Pons (tissue), 1 donor: ENCODE measurements around the gene JHY.

ENCODE experiments used
- DNase-seq: peaks from one replicate; pipeline ENCODE4 v3.0.0-alpha.2; 2016; ENCODE audit warnings: low spot score

Gene JHY

DNA sequence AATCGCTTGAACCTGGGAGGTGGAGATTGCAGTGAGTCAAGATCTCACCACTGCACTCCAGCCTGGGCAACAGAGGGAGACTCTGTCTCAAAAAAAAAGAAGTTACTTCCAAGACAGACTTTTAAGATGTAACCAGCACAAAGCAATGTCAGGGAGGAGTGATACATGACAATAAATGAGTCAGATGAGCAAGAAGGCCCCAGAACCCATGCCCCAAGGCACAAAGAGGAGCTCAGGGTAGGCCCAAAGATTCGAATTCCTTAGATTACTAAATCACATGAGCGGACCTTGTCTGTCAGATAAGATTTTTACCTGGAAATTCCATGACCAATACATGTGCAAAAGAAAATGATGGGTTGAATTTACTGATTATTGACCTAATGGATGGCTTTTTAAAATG, 10.5 kb upstream of the JHY start:
- DNase-seq: no peak

DNA sequence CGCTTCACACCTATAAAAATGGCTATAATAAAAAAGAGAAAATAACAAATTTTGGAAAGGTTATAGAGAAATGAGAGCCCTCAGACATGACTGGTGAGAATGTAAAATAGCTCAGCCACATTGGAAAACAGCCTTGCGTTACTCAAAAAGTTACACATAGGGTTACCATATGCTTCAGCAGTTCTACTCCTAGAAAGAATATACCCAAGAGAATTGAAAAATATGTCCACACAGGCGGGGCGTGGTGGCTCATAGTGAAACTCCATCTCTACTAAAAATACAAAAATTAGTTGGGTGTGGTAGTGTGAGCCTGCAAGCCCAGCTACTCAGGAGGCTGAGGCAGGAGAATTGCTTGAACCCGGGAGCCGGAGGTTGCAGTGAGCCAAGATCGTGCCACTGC, 7.6 kb upstream of the JHY start:
- DNase-seq: no peak

DNA sequence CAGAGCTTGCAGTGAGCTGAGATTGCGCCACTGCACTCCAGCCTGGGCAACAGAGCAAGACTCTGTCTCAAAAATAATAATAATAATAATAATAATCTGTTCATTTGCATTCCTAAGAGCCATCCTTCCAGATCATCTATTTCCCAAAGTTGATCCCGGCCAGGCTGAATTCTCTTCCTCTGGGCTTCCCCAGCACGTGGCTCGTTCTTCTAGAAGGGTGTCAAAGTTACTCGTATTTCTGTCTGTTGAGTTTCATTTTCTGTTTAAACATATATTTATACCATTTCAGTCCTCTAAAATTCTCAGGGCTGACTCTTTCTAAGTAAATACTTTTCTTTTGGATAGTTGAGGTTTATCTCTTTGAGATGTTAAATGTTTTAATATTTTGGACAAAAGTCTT, 4.8 kb upstream of the JHY start:
- no peak for DNase-seq

DNA sequence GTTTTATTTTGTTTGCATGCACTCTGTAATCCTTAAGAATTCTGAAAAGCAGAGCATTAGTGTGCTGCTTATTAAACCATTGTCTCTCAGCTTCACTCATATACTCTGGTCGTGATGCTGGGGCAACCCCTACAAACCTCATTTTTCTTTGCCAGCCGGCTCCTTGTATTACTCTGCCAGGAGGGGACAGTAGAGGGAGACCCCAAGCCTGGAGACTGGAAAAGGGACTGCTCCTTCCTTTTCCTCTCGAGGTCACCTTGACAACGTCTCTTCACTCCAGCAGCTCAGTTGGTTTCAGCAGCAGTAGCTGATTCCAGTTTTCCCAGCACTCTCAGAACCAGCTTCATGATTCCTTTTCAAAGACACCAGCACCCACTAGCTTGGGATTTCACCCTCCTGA, 2.8 kb upstream of the JHY start:
- no peak for DNase-seq

DNA sequence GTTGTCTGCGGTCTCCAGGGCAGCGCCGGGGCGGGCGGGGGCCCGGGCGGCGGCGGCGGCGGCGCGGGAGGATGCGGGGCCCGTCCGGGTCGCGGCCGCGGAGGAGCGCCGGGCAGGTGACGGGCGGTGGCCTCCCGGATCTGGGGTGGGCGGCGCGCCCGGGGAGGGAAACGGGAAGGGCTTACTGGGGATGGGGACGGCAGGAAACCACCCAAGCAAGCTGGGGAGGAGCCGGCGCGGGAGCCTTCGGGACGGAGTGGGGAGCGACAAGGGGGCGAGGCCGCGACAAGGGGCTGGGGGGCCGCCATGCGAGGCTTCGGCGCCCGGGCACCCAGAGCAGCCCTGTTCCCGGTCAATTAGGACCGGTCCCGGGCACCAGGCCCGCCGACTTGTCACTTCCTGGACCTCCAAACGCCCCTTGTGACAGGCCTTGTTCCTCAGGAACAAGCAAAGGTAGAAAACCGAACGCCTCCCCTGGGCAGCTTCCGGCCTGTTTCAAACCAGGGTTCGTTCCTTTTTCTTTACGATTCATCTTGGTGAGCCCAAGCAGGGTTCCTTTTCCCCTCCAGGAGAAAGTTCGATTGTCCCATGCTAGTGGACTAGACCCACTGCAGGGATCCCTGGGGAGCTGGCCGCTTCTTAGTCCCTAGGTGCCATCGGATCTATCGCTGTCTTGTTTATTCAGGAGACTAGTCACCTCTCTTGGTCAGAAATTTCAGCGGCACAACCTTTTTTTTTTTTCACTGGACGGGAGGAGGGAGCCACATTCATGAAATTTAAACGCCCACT, 492 bp downstream of the JHY start:
- no peak for DNase-seq

DNA sequence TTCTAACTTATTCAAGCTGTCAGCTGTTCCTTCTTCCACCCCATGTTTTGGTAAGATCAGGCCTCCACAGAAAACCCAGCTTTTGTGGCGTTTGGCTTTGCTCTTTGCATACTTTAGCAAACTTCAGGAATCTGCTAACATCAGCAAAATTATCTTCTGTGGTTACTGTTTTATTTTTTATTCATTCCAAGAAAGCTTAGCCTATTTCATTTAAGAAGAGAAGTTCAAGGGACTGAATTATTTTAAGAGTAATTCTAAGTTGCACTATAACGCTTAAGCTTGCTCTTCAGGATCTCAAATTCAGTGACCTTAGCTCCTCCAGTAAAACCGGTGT, 1.1 kb downstream of the JHY start:
- no peak for DNase-seq

DNA sequence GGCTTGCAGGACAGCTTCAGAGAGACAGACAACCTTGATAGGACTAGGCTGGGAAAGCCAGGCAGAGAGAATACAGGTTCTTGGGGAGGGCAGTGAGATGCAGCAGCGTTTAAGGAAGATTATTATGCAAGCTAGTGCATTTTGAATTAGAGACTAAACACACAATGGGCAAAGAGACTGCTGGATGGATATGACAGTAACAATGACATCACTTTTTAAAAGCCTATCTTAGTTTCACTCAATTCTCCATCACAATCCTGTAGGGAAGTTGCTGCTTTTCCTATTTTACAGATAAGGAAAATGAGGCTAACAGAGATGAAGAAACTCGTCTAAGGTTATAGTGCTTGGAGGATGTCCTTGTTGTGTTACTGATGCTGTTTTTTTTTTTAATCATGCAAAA, 5.6 kb downstream of the JHY start:
- DNase-seq: no peak

DNA sequence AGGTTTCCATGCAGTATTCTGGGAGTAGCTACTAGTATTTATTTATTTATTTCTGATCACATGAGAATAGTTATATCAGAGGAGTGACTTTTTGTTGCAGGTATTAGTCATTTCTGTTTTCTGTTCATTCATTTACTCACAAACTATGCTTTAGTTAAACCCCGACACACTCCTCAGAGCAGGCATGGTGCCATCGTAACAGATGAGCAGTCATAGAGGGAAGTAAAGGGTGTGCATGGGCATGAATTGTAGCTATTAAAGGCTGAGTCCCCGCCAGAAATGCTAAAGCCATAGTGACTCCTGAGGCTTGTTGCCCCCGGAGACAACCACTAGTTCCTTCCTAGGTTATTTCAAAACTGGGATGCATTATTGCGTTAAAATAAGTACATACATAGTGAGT, 10.6 kb downstream of the JHY start:
- no peak for DNase-seq

DNA sequence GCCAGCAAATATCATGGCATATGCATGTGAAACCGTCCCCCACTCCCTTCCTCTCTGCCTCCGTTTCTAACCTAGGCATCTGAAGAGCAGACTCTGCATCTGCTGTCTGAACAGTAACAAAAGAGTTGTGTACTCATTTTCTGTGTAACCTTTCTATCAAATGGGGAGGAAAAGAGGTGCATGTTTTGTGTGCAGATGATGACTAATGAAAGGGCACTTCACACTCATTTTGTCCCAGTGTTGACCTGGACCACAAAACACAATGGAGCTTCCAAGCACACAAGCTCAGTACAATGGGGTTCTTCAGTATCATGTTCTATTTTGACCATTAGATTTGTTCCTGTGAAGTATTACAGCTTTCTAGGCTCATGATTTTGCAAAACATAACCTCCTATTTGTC, 13.0 kb downstream of the JHY start:
- peak; percentile 51 for DNase-seq

DNA sequence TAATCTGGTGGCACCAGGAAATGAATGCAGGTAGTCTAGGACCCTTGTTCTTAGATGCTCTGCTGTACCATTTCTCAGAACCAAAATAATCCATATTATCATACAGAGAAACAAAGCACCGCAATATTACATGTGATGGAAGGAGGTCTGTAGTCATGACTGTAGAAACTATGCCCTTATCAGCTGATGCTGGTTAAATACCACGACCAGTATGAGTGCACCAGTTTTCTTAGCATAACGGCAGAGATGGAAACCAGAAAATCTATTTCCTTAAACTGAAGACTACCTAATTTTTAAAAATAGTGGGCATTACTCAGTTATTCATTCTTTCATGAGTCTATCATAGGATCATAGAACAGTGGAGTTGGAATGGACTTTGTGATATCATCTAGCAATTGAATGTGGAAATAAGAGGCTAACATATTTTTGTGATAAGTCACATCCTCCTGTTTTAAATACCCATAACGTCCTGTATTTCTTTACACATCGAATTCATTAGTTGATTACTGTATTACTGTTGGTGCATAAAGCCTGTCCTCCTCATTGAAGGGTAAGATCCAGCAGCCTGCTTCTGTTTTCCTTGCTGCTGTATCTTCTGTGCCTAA, 15.1 kb downstream of the JHY start:
- DNase-seq: no peak

DNA sequence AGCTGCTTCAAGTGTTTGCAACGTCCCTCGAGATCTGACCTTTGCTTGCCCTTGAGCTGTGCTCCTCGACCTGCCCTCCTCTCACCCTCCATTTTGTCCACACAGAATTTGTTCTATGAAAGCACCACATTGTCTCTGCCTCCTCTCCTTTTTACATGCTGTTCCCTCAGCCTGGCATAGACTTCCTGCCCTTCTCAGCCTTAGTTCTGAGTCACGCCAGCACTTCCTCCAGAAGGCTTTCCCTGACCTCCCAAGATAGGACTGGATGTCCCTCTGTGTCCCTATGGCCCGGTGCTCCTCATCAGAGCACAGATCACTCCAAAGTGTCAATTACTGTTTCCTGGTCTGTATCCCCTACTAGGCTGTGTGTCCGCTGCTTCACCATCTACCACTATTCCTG, 16.2 kb downstream of the JHY start:
- no peak for DNase-seq

DNA sequence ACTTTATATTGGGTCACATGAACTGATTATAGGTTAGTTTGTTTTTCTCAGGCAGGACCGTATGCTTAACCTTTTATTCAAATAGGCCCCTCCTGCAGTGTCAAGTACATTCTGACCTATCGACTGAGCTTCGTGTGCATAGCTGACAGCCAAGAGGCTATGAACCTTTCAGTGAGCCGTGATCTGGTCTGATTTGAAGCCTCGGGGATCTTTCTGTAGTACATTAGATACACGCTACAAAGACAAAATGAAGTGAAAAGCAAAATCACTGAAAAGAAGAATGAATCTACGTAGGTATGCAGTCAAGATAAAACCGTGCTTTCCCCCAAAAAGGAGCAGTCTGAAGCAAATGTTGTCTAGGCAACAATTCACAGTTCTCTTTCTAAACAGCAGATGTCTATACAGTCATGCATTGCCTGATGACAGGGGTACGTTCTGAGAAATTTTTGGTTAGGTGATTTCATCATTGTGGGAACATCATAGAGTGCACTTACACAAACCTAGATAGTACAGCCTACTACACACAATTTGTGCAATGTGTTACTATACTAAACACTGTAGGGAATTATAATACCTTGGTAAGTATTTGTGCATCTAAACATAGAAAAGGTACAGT, 18.1 kb downstream of the JHY start:
- DNase-seq: no peak

DNA sequence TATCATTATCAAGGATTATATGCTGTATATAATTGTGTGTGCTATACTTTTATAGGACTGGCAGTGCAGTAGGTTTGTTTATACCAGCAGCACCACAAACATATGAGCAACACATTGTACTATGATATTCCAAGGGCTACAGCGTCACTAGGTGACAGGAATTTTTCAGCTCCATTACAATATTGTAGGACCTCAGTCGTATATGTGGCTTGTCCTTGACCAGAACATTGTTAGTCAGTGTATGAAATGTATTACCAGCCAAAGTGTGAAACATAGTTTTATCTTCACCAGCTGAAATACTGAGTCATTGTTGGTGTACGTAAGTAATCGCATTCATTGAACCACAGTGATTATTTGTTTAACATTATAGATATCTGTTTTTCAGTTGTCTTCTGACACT, 20.4 kb downstream of the JHY start:
- DNase-seq: no peak

DNA sequence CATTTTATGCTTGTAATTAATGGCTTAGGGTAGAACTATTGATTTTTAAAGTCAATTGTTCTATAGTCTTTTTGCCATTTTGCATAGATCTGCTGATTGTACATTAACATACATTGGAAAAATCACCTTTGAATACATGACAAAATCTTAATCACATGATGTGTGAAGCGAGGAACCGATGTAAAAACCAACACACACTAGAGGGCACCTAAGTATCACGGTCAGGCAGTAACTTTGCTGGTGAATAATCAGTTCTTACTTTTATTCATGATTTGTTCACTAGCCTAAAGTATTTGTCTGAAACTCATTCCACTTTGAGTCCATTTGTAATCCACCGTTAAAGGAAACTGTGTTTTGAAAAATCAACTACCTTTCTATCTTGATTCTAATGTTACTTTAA, 28.2 kb downstream of the JHY start:
- peak; percentile 37 for DNase-seq

DNA sequence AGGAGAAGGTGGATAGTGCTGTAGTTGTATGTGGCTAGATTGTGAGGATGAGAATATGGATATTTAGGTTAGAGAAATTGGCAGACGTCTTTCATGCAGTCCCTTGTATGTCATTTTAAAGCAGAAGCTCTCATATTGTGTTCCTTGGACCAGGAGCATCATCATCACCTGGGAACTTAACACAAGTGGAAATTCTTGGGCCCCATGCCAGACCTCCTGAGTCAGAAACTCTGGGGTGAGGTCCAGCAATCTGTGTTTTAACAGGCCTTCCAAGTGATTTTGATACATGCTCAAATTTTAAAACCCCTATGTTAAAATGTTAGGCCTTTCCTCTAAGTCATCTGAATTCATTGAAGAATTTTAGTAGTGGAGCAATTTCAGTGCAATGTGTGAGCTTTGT, 34.8 kb downstream of the JHY start:
- DNase-seq: no peak

DNA sequence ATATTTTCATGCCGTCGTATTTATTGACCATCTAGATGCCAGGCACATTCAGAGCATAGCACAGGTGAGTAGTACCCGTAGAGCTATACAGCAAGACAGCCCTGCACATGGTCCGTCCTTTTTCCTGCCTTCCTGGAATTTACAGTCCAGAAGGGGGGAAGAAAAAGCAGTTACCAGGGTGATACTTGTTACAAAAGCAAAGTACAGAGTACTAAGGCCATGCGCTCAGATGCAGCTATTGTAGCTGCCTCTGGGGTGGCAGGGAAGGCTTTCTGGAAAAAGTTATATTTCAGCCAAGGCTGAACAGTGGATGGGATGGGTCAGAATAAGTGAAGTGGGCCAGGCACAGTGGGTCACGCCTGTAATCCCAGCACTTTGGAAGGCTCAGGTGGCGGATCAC, 36.2 kb downstream of the JHY start:
- DNase-seq: no peak

DNA sequence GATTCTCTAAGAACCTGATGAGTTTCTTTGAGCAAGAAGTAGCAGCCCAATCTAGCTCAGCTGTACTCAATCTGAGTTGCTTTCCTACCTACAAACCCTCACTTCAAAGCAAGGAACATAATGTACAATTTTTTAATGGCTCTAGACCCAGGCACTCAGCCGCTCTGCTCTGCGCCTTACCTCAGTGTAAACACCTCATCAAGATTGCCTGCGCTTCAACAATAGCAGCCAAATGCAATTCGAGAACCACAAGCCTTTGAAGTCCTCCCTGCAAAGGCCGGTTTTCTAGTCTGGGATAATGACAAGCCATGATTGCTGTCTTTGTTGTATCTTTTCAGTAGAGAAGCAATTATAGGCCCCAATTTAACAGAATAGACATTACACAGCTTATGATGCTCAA, 38.0 kb downstream of the JHY start:
- no peak for DNase-seq

DNA sequence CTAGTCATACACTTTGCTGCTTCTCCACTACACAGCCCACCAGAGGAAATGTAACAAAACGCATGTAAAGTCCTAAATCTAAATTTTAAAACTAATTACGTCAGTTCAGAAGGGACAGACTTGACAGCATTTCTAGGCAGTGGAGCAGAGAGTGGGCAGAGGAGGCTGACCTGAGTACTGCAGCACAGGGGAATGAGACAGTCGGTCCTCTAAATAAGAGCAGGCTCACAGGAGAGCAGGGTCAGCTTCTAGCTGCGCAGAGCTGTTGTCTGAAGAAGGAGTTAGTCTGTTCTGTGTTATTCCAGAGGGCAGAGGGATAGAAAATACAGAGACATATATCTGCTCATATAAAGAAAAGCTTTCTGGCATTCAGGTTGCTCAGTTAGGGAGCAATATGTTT, 40.3 kb downstream of the JHY start:
- no peak for DNase-seq

DNA sequence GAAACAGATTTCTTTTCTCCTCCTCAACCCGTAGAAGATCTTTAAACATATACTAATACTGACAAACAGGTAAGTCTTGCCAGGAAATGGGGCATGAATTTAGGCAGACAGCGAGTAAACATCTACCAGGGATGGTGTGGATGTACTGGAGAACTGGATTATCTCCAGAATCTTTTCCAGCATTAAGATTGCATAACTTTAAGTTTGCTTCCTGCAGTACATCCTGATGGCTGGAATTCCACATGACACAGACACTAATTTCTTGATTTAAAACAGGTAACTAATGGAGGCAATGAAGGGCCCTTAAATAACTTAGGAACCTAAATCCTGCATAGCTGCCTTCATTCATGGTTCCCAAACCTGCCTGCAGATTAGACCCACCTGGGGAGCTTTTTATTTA, 40.7 kb downstream of the JHY start:
- no peak for DNase-seq

DNA sequence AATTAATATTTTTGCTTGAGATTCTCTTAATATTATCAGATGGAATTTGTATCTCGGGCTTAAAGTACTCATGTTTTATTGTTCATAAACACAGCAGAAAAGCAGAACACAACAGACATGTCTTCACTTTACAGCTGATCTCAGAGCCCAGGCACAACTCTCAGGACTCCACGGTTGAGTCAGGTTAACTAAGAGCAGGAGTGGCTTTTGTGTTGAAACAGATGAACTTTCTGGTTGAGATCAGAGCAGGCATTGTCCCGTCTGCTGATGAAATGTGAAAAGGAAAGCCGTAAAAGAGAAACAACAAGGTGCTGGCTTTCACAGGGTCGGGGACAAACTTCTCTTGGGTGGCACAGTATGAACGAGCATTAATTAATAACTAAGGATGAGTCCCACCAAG, 49.0 kb downstream of the JHY start:
- no peak for DNase-seq

DNA sequence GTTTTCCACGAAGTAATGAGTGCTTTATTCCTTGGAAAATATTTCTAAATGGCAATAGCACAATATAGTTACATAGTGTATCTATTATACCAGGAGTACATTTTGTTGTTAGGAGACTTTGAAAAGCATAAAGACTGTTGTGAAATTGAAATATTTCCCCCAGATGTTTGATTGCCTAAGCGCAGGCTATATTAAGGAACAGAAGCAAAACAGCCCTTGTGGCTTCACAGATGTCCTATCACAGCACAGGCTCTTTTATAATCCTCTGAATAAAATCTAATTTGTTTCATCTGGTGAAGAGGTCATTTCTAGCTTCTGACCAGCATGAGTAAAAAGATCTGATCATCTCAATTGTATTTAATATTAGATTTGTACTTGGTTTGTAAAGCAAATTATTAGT, 50.9 kb downstream of the JHY start:
- DNase-seq: no peak

DNA sequence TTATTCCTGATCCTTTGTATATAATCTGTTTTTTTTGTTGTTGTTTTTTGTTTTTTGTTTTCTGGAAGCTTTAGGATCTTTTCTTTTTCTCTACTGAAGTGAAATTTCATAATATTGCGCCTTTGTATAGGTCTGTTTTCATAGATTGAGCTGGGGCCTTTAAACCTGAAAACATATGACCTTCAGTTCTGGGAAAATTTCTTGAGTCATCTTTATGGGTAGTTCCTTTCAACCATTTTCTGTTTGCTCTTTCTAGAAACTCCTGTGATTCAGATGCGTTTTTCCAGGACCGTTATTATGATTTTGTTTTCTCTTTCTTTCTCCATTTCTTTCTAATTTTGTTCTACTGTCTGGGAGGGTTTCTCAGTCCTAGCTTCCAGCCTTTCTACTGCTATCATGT, 55.4 kb downstream of the JHY start:
- no peak for DNase-seq

DNA sequence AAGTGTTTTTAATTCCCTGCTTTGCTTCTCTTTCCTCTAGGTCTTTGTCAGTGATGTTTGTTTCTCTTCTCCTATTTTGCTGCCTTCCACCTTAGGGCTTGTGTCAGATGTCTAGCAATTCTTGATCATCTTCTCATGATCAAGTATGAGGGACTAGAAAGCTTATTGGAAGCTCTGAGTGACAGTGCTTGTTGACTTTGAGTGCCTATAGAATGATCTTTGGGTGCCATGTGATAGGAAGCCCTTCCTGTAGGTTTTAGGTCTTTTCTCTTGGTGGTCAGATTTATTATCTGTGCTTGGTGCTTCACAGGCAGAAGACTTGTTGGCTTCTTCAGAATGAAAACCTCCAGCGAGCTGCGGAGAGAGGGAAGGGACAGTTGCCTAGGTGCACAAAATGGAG, 56.0 kb downstream of the JHY start:
- no peak for DNase-seq

DNA sequence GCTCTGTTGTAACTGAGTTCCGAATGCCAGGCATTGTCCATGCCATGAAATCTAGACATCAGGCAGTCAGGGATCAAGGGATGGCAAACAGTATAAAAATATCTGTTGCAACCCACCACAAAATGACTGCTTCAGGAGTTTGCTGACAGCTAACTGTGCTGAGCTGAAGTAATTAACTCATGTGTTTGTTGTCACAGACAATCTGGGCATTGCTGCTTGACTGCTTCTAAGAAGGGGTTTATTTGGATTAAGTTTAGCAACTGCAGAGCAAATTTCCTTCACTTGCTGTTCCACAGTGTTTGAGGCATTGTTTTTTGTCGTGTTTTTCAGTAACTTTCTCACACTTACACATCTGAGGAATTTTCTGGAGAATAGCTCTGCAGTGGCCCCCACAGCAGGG, 68.7 kb downstream of the JHY start:
- no peak for DNase-seq
